Left forelimb (tissue), 1 donor: ENCODE measurements around the gene OR2B6.

Experiments used
- DNase-seq: peaks from one replicate; pipeline ENCODE4 v3.0.0-alpha.2; 2018; ENCODE audit warnings: low spot score

The OR2B6 gene

GRCh38 chr6:28000351-28001045 is 43.5 kb downstream of the OR2B6 start:
- no peak for DNase-seq

GRCh38 chr6:28001351-28001750 is 44.3 kb downstream of the OR2B6 start:
- no peak for DNase-seq

- no peak for DNase-seq
These were observed 44.7 kb downstream of the OR2B6 start for GRCh38 chr6:28001751-28002150.

- DNase-seq: no peak
These were observed 45.1 kb downstream of the OR2B6 start for GRCh38 chr6:28002161-28002560.

- DNase-seq: no peak
These were observed 46.0 kb downstream of the OR2B6 start for GRCh38 chr6:28003059-28003458.

- DNase-seq: no peak
These were observed 46.6 kb downstream of the OR2B6 start for GRCh38 chr6:28003661-28004060.

- no peak for DNase-seq
These were observed 47.5 kb downstream of the OR2B6 start for GRCh38 chr6:28004350-28005151.

GRCh38 chr6:28005152-28005890 is 48.3 kb downstream of the OR2B6 start:
- DNase-seq: no peak

GRCh38 chr6:28005975-28006374 is 48.9 kb downstream of the OR2B6 start:
- no peak for DNase-seq
